Mammary epithelial cell (primary cell): Measurements from ENCODE around the gene SNAP91.
"Not testable (repeated sequence)": the region's sequence is repeated elsewhere in the genome, so short reads cannot be mapped to it uniquely, and the experiment has no call there.

Experiments used
- EZH2 ChIP-seq: IDR thresholded peaks from 2 replicates; pipeline ENCODE4 v1.6.1; 2012; ENCODE audit warnings: low read length, inconsistent platforms, borderline replicate concordance
- TF ChIP-seq, protein P1 (sequence below), 2 donors: IDR thresholded peaks in 1 of 2; conservative IDR thresholded peaks in 1 of 2; 2 replicates each; pipeline ENCODE4 v1.5.1; 2011 to 2012; ENCODE audit warnings: inconsistent platforms in 2 of 2, low read length in 2 of 2, mild to moderate bottlenecking in 2 of 2, control low read depth in 1 of 2, low read depth in 1 of 2; ENCODE audit not compliant: insufficient read depth in 1 of 2; ENCODE audit errors: extremely low read depth in 1 of 2

DNA sequence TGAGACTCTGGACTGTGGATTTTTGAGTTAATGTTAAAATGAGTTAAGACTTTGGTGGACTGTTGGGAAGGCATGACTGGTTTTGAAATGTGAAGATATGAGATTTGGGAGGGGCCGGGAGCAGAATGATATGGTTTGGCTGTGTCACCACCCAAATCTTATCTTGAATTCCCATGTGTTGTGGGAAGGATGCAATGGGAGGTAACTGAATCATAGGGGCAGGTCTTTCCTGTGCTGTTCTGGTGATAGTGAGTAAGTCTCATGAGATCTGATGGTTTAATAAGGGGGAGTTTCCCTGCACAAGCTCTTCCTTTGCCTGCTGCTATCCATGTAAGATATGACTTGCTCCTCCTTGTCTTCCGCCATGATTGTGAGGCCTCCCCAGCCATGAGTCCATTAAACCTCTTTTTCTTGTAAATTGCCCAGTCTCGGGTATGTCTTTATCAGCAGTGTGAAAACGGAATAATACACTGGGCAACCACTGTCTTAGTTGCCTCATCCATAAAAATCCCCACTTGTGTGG, 137.2 kb downstream of the SNAP91 start:
- TF ChIP-seq, protein P1, sequence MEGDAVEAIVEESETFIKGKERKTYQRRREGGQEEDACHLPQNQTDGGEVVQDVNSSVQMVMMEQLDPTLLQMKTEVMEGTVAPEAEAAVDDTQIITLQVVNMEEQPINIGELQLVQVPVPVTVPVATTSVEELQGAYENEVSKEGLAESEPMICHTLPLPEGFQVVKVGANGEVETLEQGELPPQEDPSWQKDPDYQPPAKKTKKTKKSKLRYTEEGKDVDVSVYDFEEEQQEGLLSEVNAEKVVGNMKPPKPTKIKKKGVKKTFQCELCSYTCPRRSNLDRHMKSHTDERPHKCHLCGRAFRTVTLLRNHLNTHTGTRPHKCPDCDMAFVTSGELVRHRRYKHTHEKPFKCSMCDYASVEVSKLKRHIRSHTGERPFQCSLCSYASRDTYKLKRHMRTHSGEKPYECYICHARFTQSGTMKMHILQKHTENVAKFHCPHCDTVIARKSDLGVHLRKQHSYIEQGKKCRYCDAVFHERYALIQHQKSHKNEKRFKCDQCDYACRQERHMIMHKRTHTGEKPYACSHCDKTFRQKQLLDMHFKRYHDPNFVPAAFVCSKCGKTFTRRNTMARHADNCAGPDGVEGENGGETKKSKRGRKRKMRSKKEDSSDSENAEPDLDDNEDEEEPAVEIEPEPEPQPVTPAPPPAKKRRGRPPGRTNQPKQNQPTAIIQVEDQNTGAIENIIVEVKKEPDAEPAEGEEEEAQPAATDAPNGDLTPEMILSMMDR (conservative IDR thresholded peaks at IDR 0.05 in 1 of 2, IDR thresholded peaks at IDR 0.05 in 1 of 2; ENCODE audit: extremely low read depth in 1 of 2, insufficient read depth in 1 of 2, low read depth in 1 of 2, low read length in 2 of 2): not testable (repeated sequence)
- TF ChIP-seq EZH2: not testable (repeated sequence)
